ENCODE results near the gene NDOR1.

NDOR1 gene

GRCh38 chr9:137167747-137168572 is 37.5 kb upstream of the NDOR1 start:
- FAIRE-seq: no peak

GRCh38 chr9:137168573-137168903 is 37.0 kb upstream of the NDOR1 start:
- FAIRE-seq: no peak

- FAIRE-seq: no peak
These were observed 36.3 kb upstream of the NDOR1 start for GRCh38 chr9:137168904-137169856.

- FAIRE-seq: no peak
These were observed 35.6 kb upstream of the NDOR1 start, which contains the start of gene LRRC26 for GRCh38 chr9:137169896-137170358. Gene LRRC26, minus strand, starts transcription at chr9:137170051. Its CDS starts 108 bp downstream, at chr9:137169943.

- FAIRE-seq: no peak
These were observed 34.9 kb upstream of the NDOR1 start for GRCh38 chr9:137170486-137171148.

- no peak for FAIRE-seq
These were observed 34.2 kb upstream of the NDOR1 start for GRCh38 chr9:137171149-137171900.

GRCh38 chr9:137172901-137173795 is 32.4 kb upstream of the NDOR1 start:
- FAIRE-seq: no peak

GRCh38 chr9:137173796-137174664 is 31.5 kb upstream of the NDOR1 start:
- no peak for FAIRE-seq

GRCh38 chr9:137174722-137175293 is 30.7 kb upstream of the NDOR1 start:
- FAIRE-seq: no peak

GRCh38 chr9:137175345-137175961 is 30.0 kb upstream of the NDOR1 start:
- no peak for FAIRE-seq

GRCh38 chr9:137176302-137177182 is 29.0 kb upstream of the NDOR1 start:
- no peak for FAIRE-seq

- FAIRE-seq: no peak
These were observed 27.1 kb upstream of the NDOR1 start for GRCh38 chr9:137178201-137178938.

- no peak for FAIRE-seq
These were observed 26.4 kb upstream of the NDOR1 start for GRCh38 chr9:137178939-137179630.

- no peak for FAIRE-seq
These were observed 25.7 kb upstream of the NDOR1 start for GRCh38 chr9:137179761-137180160.

GRCh38 chr9:137180491-137180890 is 25.0 kb upstream of the NDOR1 start:
- FAIRE-seq: no peak

- FAIRE-seq: no peak
These were observed 23.8 kb upstream of the NDOR1 start for GRCh38 chr9:137181680-137182079.

GRCh38 chr9:137182836-137183235 is 22.7 kb upstream of the NDOR1 start:
- no peak for FAIRE-seq

Data from colon (tissue), 2 donors.